GM20431 (cell line): ENCODE data around the gene MYPN.

Source experiments
- in situ Hi-C: fragments of 300-500 bp; cut with MseI, MboI; formaldehyde crosslinking; loops from one replicate; pipeline ENCODE4 v1.15.0; 2020; ENCODE audit warnings: low sequenced_read_pairs; ENCODE audit not compliant: unreplicated experiment

The MYPN gene

GRCh38 chr10:68124718-68125117 is 15.4 kb downstream of the MYPN start:
- in situ Hi-C loops = no loop called here

- in situ Hi-C loops = no loop called here
Measured at GRCh38 chr10:68125772-68126171, 16.5 kb downstream of the MYPN start.

DNA sequence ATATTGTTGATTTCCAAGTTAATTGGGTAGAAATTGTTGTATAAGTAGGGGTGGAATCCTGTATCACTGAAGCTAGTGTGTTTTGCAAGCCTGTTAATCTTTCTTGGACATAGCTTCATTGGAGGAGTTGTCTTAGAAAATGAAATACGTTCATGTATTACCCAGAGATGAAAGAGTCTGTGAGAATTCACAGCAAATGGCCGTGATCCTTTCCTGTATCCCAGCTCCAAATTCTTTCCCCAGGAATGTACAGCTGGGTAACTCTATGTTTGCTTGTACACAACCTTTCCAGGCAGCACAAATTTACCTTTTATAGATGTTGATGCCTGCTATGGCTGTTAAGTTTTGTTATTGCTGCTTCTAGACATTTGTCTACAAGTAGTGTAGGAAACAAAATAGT is 18.7 kb downstream of the MYPN start:
- in situ Hi-C loops = no loop called here

DNA sequence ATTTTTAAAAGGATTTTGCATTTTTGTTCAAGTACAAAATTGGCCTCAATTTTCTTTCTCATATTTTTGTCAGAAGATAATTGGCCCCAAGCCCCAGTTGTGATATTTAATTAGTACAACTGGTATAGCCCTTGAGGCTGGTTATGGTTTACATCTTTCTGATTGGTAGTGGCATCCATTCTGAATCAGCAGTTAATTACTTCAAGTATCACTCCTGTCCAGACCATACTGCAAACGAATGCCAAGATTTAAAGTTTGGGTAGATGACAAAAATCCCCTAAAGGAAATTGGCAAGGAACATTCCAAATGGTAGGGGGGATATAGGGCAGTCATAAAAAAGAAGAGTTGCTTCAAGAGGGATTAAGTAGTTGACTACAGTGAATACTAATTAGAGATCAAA is 23.1 kb downstream of the MYPN start:
- in situ Hi-C loops = no loop called here

DNA sequence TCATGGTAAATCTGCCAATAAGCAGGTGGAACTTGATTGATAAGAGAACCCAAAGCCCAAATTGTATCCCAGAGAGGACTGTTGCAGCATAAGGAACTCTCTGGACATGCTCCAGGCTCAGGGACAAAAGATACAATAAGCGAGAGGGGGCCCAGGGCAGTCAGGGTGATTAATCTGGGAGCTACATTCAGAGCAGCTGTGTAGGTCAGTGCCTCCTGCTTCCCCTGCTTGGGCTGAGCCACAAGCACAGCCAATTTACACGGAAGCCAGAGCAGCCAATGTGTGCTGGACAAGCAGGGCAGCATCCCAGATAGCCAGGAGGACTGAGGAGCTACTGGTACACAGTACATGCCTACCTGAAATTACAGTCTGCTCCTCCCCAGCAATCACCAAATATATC is 24.2 kb downstream of the MYPN start:
- in situ Hi-C loops = no loop called here

DNA sequence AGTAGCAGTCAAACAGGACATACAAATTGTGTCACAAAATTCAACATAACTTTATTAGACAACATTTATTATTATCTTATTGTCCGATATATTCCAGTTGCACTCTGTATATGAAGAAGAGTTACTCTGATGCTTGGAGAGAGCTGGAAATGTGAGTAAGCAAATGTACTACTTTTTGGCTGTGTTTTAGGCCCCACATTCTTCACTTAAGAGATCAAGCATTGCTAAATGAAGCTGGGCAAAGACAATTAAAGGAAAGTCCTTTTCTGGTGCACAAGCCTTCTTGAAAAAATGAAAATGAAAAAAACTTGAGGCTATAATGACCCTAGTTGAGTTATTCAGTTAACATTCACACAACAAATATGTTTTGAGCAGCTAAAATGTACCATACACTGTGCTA is 26.1 kb downstream of the MYPN start:
- in situ Hi-C loops = no loop called here

- in situ Hi-C loops = no loop called here
Measured at GRCh38 chr10:68135922-68136792, 26.9 kb downstream of the MYPN start.

GRCh38 chr10:68137171-68137570 is 27.9 kb downstream of the MYPN start:
- in situ Hi-C loops = no loop called here

DNA sequence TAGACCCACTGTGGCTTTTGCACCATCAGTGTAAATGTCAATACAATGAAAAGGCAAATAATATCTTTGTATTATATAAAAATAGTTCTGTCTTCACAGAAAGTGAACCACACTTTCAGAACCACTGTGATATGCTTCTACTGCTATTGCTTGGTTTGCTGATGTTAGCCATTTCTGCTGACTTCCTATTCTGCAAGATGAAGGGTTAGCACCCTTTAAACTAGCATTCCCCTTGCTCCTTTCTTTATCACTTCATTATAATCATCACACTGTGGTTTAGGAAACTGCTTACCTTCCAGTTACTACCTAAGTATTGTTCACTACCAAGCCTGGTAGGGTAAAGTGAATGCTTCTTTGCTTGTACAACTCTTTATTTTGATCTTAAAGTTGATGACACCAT is 29.2 kb downstream of the MYPN start:
- in situ Hi-C loops = no loop called here

GRCh38 chr10:68139448-68140272 is 30.4 kb downstream of the MYPN start:
- in situ Hi-C loops = no loop called here

DNA sequence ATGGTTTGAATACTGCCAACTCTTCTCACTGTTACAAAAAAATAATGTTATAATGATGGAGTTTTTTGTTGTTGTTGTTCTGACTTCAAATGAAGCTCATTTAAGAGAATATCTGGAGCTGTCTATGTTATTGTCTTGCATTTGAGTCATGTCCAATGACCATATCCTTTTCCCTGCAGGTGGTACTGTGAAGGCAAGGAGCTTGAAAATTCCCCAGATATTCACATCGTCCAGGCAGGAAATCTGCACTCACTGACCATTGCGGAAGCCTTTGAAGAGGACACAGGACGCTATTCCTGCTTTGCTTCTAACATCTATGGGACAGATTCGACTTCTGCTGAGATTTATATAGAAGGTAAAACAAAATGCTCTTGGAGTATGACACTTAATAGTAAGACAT is 33.5 kb downstream of the MYPN start:
- in situ Hi-C loops = no loop called here

DNA sequence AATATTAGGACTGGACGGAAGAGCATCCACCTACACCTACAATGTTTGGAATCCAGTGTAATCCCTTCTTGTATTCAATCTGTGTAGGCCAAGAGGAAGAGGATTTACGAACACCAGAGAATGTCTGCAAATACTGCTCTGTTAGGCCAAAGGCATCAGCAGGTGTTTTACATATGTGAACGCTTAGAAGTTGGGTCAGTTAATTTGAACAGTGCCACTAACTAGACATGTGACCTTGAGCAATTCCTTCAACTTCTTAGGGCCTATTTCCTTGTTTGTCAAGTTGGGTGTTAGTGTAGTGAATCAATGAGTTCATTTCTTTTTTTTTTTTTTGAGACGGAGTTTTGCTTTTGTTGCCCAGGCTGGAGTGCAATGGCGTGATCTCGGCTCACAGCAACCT is 35.4 kb downstream of the MYPN start:
- in situ Hi-C loops = no loop called here

- in situ Hi-C loops = no loop called here
Measured at GRCh38 chr10:68145705-68146104, 36.4 kb downstream of the MYPN start.

- in situ Hi-C loops = no loop called here
Measured at GRCh38 chr10:68146133-68146532, 36.8 kb downstream of the MYPN start.

DNA sequence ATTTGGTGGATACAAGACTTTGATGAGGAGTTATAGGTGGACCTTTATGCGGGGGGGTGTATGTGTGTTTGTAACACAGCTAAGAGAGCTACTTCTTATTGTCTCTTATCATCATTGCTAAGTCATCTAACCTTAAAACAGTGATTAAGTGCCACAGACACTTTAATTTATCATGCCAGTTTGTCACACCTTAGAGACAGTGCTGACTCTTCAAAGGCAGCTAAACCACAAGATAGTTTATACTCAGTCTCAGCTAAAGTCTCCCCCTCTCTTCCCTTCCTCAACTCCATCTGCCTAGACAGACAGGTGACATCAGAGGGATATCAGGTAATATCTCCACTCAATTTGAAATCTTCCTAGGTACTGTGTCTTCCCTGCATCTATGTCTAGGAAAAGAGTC is 42.2 kb downstream of the MYPN start:
- in situ Hi-C loops = loop anchor here (25.0 kb wide), 1 partner anchor 289 kb away; no protein-coding TSS in a partner anchor

DNA sequence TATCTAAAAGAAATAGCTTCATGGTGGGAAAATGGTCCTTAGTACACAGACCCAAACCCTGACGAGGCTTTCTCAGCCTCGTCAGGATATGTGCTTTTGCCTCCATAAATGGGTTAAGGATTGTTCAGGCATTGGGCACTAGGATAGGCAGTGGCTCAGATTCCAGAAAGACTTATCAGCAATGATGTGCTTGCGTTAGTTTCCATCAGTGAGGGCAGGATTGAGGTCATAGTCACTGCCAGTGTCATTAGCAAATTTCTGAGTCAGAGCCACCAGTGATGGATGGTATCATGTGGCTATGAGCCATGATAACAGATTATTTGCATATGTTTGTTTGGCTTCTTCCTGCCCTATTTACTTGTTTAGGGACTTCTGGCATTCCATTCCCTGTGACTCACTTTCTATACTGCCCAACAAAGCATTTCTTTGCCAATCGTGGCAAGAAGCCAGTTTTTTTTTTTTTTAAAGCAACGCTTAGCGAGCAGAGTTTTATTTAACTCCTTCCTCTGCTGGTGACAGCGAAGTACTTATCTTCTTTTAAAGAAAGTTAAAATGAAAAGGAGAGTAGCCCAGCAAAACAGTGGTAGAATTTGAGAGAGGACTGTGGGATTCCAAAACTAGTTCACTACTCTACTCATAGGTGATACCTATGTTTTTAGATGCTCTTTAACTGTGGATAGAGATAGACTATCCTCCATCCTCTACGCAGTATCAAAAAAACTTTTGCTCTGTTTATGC is 44.4 kb downstream of the MYPN start:
- in situ Hi-C loops = loop anchor here (25.0 kb wide), 1 partner anchor 291 kb away; no protein-coding TSS in a partner anchor

GRCh38 chr10:68154211-68154497 is 44.9 kb downstream of the MYPN start:
- in situ Hi-C loops = loop anchor here (25.0 kb wide), 1 partner anchor 292 kb away; no protein-coding TSS in a partner anchor

- in situ Hi-C loops = loop anchor here (25.0 kb wide), 1 partner anchor 293 kb away; no protein-coding TSS in a partner anchor
Measured at GRCh38 chr10:68155615-68156210, 46.4 kb downstream of the MYPN start.

DNA sequence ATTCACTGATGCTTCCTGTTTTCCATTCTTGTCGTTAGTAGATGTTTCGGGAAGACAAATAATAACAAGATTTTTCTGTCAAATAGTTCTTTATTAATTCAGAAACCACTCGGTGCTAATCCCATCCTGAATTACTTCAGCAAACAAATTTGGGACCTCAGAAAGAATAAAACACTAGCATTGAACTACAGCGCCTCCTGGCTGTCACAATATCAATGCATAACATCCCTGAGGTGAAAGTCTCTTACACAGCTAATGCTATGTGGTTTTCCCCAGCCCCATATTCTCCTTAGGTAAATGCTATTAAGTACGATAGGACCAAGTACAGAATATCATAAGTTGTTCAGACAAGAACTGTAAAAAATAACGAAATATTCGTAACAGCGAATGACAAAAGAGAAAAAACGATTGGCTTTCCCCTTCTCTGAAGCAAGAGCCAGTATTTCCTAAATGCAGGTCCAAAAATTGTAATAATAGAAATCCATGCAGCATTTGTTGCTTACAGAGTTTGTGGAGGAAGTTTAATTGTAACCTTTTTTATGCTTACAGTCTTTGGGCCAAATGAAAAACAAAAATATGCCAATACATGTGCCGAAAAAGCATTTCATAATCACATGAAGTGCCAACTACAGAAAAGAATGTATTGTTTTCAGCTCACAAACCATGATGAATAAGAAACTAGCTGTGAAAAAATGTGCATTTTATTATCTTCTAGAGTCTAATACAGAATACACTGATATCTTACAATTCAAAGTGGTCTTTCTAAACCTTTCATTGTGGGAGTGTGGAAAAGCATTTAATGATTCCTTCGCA is 47.3 kb downstream of the MYPN start:
- in situ Hi-C loops = loop anchor here (25.0 kb wide), 1 partner anchor 294 kb away; no protein-coding TSS in a partner anchor
